ENCODE data around the gene GSPT1.

- TF ChIP-seq CTCF (conservative IDR thresholded peaks at IDR 0.05; ENCODE audit: low read length) (no peak), EZH2phosphoT487 (IDR thresholded peaks at IDR 0.05; ENCODE audit: borderline replicate concordance) (no peak)
Observed at GRCh38 chr16:11946433-11946832, 30.7 kb upstream of the GSPT1 start.
